NCI-H2081 treated with DMSO at 0.1 percent for 48 hours (cell line): ENCODE measurements around the gene IL4.
"Not testable (repeated sequence)": the region's sequence is repeated elsewhere in the genome, so short reads cannot be mapped to it uniquely, and the experiment has no call there.

ENCODE experiments used
- DNase-seq: peaks from one replicate; lab custom pipeline; 2025; lab: John Stamatoyannopoulos, UW

IL4 gene

GRCh38 chr5:132673939-132674630 is at the start of gene IL4:
Gene IL4, plus strand, starts transcription at chr5:132673989. Its CDS starts 62 bp downstream, at chr5:132674051.
- no peak for DNase-seq

- no peak for DNase-seq
Observed at GRCh38 chr5:132627470-132627869, 46.3 kb upstream of the IL4 start.

GRCh38 chr5:132628814-132629213 is 45.0 kb upstream of the IL4 start:
- no peak for DNase-seq

- no peak for DNase-seq
Observed at GRCh38 chr5:132629230-132629944, 44.4 kb upstream of the IL4 start.

GRCh38 chr5:132633587-132633986 is 40.2 kb upstream of the IL4 start:
- not testable (repeated sequence) for DNase-seq

- no peak for DNase-seq
Observed at GRCh38 chr5:132635873-132636272, 37.9 kb upstream of the IL4 start.

- DNase-seq: no peak
Observed at GRCh38 chr5:132637241-132637640, 36.5 kb upstream of the IL4 start.

- DNase-seq: no peak
Observed at GRCh38 chr5:132639706-132640130, 34.1 kb upstream of the IL4 start.

- DNase-seq: no peak
Observed at GRCh38 chr5:132640613-132641012, 33.2 kb upstream of the IL4 start.

- no peak for DNase-seq
Observed at GRCh38 chr5:132641241-132641723, 32.5 kb upstream of the IL4 start.

- DNase-seq: no peak
Observed at GRCh38 chr5:132641841-132642240, 31.9 kb upstream of the IL4 start.

- no peak for DNase-seq
Observed at GRCh38 chr5:132644177-132644576, 29.6 kb upstream of the IL4 start.

GRCh38 chr5:132646583-132647266 is 27.1 kb upstream of the IL4 start:
- no peak for DNase-seq

- no peak for DNase-seq
Observed at GRCh38 chr5:132647473-132647872, 26.3 kb upstream of the IL4 start.

GRCh38 chr5:132648355-132648754 is 25.4 kb upstream of the IL4 start:
- DNase-seq: no peak

- DNase-seq: no peak
Observed at GRCh38 chr5:132651838-132652469, 21.8 kb upstream of the IL4 start.

- no peak for DNase-seq
Observed at GRCh38 chr5:132653716-132654115, 20.1 kb upstream of the IL4 start.

GRCh38 chr5:132655821-132656773 is 17.7 kb upstream of the IL4 start:
- DNase-seq: no peak

GRCh38 chr5:132656774-132657355 is 16.9 kb upstream of the IL4 start:
- DNase-seq: no peak

- no peak for DNase-seq
Observed at GRCh38 chr5:132657676-132658380, 16.0 kb upstream of the IL4 start, which contains the start of gene IL13. Gene IL13, plus strand, starts transcription at chr5:132658173. Its CDS starts 14 bp downstream, at chr5:132658187.
